ENCODE measurements around the gene CDC42EP1.

Gene CDC42EP1

DNA sequence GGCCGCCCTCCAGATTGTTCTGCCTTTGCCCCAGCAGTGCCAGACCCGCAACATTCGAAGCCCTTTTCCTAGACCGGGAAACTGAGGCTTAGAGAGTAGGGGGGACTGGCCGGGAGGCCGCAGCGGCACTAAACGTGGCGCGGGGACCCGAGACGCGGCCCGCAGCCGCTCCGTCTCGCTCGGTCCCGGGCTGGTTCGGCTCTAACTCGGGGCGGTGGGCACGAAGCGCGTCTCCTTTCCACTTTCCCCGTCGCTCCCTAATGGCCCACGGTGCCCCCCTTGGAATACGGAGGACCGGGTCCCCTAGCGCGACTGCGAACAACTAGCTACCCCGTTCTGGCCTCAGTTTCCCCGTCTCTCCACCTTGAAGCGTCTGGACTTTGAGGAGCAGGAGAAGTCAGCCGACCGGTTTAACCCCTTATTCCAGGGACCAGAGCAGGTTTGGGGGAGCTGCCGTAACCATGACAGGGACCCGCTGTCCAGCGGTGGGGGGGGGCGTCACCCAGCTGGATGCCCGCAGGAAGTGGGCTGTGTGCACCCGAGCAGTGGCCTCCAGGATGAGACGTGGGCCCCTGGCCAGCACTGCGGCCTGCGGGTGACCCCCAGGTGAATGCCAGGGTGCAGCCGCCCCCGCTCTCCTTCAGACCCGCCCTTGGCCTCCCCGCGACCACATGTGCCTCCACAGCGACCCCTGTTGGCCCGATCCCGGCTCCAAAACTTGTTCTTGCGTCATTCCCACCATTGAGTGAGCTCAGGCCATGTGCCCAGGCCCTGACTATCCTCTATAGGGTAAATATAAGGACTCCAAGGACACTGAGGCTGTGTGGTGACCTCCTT, 1.1 kb downstream of the CDC42EP1 start:
- no peaks in the 10 kb centered on the region for H3K36me3 ChIP-seq (ENCODE audit: insufficient read depth, low read length)
- H3K9ac ChIP-seq (ENCODE audit: low read depth, low read length), result peak overlapping the region; percentile 84
- peaks cover 34% of the 10 kb centered on the region for H3K4me1 ChIP-seq (ENCODE audit: insufficient read depth, low read length)
- H3K9me3 ChIP-seq (ENCODE audit: control insufficient read depth, insufficient read depth, low read length), result no peaks in the 10 kb centered on the region

DNA sequence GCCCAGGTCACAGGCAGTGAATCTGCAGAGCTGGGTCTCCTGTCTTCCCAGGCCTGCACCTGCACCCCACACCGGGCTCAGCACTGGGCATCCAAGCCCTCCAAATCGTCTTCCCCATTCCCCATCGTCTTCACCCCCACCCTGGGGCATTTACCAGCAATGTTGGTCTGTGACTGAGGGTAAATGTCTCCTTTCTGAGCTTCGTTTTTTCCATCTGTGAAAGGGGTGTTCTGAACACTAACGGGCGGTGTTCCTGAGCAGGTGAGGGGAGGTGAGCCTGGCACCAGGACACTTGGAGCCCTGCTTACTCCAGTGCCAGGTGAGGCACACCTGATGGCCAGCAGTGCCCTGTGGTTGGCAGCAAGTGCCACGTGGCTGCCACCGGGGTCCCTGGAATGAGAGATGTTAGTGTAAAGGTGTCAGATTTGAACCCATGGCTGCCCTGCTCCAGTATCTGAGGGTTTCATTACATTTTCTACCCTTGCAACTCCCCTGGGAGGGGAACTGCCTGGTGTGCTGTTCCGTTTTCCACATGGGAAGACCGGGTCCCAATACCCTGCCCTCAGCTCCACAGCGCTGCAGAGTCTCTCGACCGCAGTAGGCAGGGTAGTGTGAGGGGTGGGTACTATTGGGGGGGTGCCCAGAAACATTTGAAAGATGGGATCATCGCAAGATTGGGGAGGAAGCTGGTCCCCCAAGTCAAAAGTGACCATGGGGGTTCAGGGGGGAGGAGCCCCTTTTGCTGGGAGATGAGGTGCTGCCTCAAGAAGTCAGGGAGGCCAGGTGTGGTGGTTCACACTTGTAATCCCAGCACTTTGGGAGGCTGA, 2.0 kb downstream of the CDC42EP1 start:
- peaks cover 27% of the 10 kb centered on the region for H3K4me1 ChIP-seq (ENCODE audit: insufficient read depth, low read length)
- H3K9ac ChIP-seq (ENCODE audit: low read depth, low read length), result peak overlapping the region; percentile 84; the same call in 1 of the 2 replicates
- no peaks in the 10 kb centered on the region; the same call in 1 of the 2 replicates for H3K36me3 ChIP-seq (ENCODE audit: insufficient read depth, low read length)
- no peaks in the 10 kb centered on the region for H3K9me3 ChIP-seq (ENCODE audit: control insufficient read depth, insufficient read depth, low read length)

DNA sequence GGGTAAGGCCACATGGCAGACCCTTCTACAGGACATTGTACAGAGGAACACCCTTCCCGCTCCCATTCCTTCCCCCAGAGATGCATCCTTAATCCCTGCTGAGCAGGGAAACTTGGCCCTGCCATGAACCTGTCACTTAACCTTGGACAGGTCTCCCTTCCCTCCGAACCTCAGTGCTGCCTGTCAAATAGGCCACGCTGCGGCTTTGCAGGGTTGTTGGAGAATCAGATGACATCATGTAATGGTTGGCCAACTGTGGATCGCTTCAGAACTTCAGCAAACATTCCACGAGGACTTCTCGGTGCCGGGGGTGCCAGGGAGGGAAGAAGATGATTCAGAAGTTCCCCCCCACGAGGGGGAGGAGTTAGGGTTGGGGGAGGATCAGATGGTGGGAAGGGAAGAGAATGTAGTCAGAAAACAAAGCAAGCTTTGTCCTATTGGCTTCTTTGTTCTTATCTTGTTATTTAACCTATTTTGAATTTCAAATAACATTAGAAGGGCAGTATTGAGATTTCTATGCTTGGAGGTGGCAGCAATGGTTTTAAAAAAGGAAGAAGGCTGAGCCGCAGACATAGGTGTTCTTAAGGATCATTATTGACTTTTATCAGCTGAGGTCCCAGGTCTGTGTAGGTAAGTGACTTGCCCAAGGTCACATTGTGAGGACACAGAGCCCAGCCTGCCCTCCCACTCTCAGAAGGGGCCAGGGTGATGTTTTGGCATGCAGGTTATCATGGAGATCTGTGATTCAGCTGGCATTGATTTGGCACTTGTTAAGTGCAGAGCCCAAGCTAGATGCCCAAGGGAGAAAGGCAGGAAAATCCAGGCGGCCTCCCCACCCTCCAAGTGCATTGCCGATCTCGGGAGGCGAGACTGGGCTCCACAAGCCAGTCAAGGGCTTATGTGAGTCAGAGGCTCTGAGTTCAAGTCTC, 3.1 kb downstream of the CDC42EP1 start:
- Histone ChIP-seq H3K4me1 (ENCODE audit: insufficient read depth, low read length) (peaks cover 30% of the 10 kb centered on the region), H3K36me3 (ENCODE audit: insufficient read depth, low read length) (no peaks in the 10 kb centered on the region; the same call in 1 of the 2 replicates), H3K9me3 (ENCODE audit: control insufficient read depth, insufficient read depth, low read length) (no peaks in the 10 kb centered on the region), H3K9ac (ENCODE audit: low read depth, low read length) (no peak overlapping the region)

DNA sequence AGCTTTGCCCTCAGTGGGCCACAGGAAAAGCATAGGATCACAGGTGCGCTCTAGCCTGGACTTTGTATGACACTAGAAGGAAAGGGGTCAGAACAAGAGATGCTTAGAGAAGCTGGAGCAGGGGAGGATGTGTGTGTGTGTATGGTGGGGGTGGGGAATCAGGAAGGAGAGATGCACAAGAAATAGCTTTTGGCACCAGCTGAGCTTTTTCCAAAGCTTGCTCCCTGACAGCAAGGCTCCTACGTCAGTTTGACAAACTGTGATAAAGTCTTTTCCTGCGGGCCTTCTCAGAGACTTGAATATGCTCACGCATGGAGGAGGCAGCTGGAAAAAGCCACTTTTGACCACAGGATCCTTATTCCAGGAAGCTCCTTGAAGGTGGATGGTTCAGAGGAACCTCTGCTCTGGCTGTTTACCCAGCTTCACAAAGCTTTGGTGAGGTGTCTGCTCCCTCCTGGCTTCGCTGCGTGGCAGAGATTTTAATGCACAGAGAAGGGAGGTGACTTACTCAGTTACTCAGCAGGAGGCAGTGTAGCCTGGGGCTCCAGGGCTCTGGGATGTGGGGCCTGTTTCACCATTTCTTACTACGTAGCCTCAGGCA, 3.9 kb downstream of the CDC42EP1 start:
- Histone ChIP-seq H3K36me3 (ENCODE audit: insufficient read depth, low read length) (no peaks in the 10 kb centered on the region; the same call in 1 of the 2 replicates), H3K9ac (ENCODE audit: low read depth, low read length) (no peak overlapping the region), H3K4me1 (ENCODE audit: insufficient read depth, low read length) (peaks cover 35% of the 10 kb centered on the region), H3K9me3 (ENCODE audit: control insufficient read depth, insufficient read depth, low read length) (no peaks in the 10 kb centered on the region)

DNA sequence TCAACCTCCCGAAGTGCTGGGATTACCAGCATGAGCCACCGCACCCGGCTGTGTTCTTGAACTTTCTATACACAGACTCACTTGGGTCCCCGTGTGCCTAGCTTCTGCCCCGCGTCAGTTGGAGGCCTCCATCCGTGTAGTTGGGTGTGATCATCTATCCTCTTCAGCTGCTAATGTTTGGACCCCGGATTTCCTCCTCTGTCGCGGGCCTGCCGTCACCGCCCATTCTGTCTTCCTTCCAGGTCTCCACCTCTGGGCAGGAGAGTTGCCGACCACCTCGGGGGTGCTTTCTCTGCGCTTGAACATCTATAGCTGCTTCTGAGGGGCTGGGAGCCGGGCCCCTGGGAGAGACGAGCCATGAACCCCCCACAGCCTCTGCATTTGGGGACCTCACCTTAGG, 5.5 kb downstream of the CDC42EP1 start:
- no peak overlapping the region for H3K9ac ChIP-seq (ENCODE audit: low read depth, low read length)
- H3K36me3 ChIP-seq (ENCODE audit: insufficient read depth, low read length), result no peaks in the 10 kb centered on the region; the same call in 1 of the 2 replicates
- peaks cover 43% of the 10 kb centered on the region for H3K4me1 ChIP-seq (ENCODE audit: insufficient read depth, low read length)
- H3K9me3 ChIP-seq (ENCODE audit: control insufficient read depth, insufficient read depth, low read length), result no peaks in the 10 kb centered on the region

DNA sequence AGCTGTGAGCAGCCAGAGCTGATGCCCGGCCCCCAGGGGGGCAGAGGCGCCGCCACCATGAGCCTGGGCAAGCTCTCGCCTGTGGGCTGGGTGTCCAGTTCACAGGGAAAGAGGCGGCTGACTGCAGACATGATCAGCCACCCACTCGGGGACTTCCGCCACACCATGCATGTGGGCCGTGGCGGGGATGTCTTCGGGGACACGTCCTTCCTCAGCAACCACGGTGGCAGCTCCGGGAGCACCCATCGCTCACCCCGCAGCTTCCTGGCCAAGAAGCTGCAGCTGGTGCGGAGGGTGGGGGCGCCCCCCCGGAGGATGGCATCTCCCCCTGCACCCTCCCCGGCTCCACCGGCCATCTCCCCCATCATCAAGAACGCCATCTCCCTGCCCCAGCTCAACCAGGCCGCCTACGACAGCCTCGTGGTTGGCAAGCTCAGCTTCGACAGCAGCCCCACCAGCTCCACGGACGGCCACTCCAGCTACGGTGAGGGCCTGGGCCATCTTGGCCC, 6.1 kb downstream of the CDC42EP1 start:
- H3K36me3 ChIP-seq (ENCODE audit: insufficient read depth, low read length), result no peaks in the 10 kb centered on the region; the same call in 1 of the 2 replicates
- H3K9me3 ChIP-seq (ENCODE audit: control insufficient read depth, insufficient read depth, low read length), result no peaks in the 10 kb centered on the region
- H3K4me1 ChIP-seq (ENCODE audit: insufficient read depth, low read length), result peaks cover 43% of the 10 kb centered on the region
- no peak overlapping the region for H3K9ac ChIP-seq (ENCODE audit: low read depth, low read length)

DNA sequence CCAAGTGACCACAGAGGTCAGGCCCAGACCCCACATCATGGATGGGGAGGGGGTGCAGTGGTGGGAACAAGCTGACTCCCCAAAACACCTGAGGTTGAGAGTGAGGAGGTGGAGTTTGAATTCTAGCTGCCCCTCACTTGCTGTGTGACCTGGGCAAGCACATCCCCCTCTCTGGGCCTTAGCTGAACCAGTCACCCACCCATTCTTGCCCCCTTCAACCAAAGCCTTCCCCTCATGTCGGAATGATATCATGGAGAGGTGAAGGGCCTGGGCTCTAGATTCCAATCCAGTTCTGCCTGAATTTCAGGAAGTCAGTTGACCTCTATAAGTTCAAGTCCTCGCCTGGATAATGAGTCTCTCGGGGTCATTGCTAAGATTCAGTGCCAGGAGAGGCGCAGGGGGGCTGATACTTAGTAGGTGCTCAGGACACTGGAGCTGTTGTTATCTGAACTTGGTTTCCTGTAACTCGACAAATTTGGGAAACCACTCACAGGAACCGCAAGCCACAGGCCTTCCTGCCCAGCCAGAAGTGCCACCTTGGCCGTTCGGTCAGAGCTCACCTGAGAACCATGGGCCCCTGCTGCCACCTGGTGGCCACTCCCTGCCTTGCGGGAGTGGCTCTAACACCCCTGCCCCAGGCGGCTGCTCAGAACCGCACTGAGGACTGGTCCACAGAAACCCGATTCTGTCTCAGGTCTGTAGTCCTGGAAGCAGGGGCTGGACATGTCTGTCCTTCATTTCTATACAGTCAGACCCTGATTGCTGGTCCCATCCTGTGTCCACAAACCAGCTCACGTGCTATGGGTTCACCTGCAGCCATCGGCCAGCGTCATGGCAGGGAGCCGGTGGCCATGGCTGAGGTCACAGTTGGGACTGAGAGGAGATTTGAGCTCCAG, 6.9 kb downstream of the CDC42EP1 start:
- Histone ChIP-seq H3K4me1 (ENCODE audit: insufficient read depth, low read length) (peaks cover 39% of the 10 kb centered on the region), H3K9me3 (ENCODE audit: control insufficient read depth, insufficient read depth, low read length) (no peaks in the 10 kb centered on the region), H3K36me3 (ENCODE audit: insufficient read depth, low read length) (no peaks in the 10 kb centered on the region; the same call in 1 of the 2 replicates), H3K9ac (ENCODE audit: low read depth, low read length) (no peak overlapping the region)

DNA sequence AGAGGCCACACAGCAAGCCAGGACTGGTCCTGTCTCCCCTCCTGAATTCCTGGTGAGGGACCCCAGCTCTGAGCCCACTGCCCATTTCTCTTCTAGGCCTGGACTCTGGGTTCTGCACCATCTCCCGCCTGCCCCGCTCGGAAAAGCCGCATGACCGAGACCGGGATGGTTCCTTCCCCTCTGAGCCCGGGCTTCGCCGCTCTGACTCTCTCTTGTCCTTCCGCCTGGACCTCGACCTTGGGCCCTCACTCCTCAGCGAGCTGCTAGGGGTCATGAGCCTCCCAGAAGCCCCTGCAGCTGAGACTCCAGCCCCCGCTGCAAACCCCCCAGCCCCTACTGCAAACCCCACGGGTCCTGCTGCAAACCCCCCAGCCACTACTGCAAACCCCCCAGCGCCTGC, 7.7 kb downstream of the CDC42EP1 start:
- peaks cover 32% of the 10 kb centered on the region for H3K4me1 ChIP-seq (ENCODE audit: insufficient read depth, low read length)

DNA sequence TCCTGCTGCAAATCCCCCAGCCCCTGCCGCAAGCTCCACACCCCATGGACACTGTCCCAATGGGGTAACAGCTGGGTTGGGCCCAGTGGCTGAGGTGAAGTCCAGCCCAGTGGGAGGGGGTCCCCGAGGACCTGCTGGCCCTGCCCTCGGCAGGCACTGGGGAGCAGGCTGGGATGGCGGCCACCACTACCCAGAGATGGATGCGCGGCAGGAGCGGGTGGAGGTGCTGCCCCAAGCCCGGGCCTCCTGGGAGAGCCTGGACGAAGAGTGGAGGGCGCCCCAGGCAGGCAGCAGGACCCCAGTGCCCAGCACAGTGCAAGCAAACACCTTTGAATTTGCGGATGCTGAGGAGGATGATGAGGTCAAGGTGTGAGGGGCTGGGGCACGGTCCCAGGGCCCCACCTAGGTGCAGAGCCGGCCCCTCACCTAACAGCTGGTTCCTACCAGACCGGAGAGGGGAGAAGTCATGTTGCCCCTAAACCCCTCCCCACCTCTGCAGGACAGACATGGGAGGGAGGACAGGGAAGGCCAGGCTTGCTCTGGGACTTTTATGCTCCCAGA, 8.2 kb downstream of the CDC42EP1 start:
- Histone ChIP-seq H3K9me3 (ENCODE audit: control insufficient read depth, insufficient read depth, low read length) (no peaks in the 10 kb centered on the region), H3K4me1 (ENCODE audit: insufficient read depth, low read length) (peaks cover 27% of the 10 kb centered on the region), H3K36me3 (ENCODE audit: insufficient read depth, low read length) (no peaks in the 10 kb centered on the region; the same call in 1 of the 2 replicates), H3K9ac (ENCODE audit: low read depth, low read length) (no peak overlapping the region)

More for the DNA sequence above, 7.7 kb downstream of the CDC42EP1 start:
- no peaks in the 10 kb centered on the region; the same call in 1 of the 2 replicates for H3K36me3 ChIP-seq (ENCODE audit: insufficient read depth, low read length)
- H3K9ac ChIP-seq (ENCODE audit: low read depth, low read length), result no peak overlapping the region
- H3K9me3 ChIP-seq (ENCODE audit: control insufficient read depth, insufficient read depth, low read length), result no peaks in the 10 kb centered on the region

DNA sequence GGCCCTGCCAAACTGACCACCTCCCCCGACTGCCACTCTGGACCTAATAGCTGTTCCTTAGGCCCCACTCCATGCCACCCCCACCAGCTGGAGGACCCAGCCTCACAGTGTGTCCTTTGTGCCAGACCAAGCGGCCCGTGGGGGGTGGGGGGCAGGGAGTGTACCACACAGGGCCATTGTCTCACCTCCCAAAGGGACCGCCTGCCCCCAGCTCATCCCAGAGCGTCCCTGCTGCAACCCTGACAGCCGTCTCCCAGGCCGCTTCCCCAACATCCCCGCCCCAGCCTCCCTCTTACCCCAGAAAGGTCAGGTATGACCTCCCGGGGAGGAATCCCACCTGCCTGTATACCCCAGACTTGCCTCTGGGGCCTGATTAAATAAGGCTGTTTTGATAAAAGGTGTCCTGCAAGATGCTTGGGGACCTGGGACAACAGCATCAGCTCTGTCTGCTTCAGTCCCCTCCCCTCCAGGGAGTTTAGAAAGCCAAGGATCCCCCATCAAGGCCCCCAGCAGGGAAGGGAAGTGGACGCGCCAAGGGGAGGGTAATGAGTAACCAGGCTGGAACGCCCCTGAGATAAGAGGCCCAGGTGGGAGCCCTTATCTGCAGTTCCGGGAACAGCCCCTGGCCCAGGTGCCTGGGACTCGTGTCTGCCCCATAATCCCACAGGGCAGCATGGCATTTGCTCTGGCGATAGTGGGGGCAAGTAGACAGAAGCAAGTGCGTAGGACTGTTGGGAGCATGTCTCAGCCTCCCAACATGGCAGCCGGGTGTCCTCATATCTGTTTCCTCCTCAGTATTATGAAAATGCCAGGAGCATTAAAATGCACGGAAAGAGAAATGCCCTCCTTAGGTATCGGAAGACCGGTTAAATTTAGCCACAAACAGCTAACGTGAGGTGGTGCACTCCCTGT, 9.0 kb downstream of the CDC42EP1 start:
- Histone ChIP-seq H3K36me3 (ENCODE audit: insufficient read depth, low read length) (no peaks in the 10 kb centered on the region; the same call in 1 of the 2 replicates), H3K4me1 (ENCODE audit: insufficient read depth, low read length) (peaks cover 19% of the 10 kb centered on the region), H3K9ac (ENCODE audit: low read depth, low read length) (no peak overlapping the region), H3K9me3 (ENCODE audit: control insufficient read depth, insufficient read depth, low read length) (no peaks in the 10 kb centered on the region)

DNA sequence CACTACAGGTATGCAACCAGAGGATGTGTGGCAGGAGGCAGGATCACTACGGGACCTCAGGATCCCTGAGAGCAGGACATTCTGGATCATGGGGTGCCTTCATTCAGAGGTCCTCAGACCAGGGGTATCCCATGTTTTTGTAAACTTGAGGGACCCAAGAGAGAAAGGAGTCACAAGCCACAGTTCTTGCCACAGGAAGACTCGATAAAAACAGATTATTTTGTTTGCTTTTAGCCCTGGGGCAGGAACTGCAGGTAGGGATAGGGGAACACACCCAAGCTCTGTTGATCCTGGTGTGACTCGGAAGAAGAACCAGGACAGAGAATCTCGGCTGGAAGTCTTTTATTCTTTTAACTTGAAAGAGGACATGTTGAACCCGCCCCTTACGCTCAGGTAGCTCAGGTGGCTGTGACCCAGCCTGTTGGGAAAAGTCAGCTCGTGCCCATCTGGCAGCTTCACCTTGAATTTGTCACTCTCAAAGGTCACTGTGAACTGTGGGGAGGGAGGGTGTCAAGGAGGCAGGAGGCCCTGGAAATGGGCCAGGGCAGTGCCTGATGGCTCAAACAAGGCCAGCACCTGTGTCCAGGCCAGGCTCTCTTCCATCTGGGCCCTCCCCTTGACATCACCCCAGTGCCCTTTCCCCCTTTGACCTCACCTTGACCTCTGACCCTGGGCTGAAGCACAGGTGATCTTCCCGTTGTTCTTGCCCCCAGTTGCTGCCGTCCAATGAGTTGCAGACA, 9.8 kb downstream of the CDC42EP1 start:
- Histone ChIP-seq H3K4me1 (ENCODE audit: insufficient read depth, low read length) (peaks cover 15% of the 10 kb centered on the region), H3K36me3 (ENCODE audit: insufficient read depth, low read length) (no peaks in the 10 kb centered on the region; the same call in 1 of the 2 replicates), H3K9me3 (ENCODE audit: control insufficient read depth, insufficient read depth, low read length) (no peaks in the 10 kb centered on the region), H3K9ac (ENCODE audit: low read depth, low read length) (no peak overlapping the region)
